CD14-positive monocyte (primary cell): ENCODE results near the gene GPC5. TPM values are rescaled to one million over a fixed set of nuclear protein-coding genes. Genes with fewer than 3 reads are reported as not detected.

Experiments
- DNase-seq, 3 donors: peaks; one replicate each; pipeline ENCODE4 v3.0.0-alpha.2; 2011 to 2022
- H2AFZ ChIP-seq: 2 replicates; pipeline ENCODE4 v1.6.0; 2012; ENCODE audit warnings: mild to moderate bottlenecking, low read depth, low read length, inconsistent platforms; ENCODE audit not compliant: insufficient read depth, poor library complexity, severe bottlenecking
- H3K27ac ChIP-seq, 2 donors: 1 replicate in 1 of 2; 2 replicates in 1 of 2; pipeline ENCODE4 v1.5.1; 2012 to 2013; ENCODE audit warnings: low read length in 2 of 2, control low read depth in 1 of 2, inconsistent platforms in 1 of 2, low read depth in 1 of 2, mild to moderate bottlenecking in 1 of 2
- H3K27me3 ChIP-seq, 2 donors: one replicate each; pipeline versions ENCODE4 v1.6.0 to v1.6.1; 2011 to 2013; ENCODE audit warnings: low read length in 2 of 2; ENCODE audit not compliant: control insufficient read depth in 2 of 2, insufficient read depth in 2 of 2
- H3K36me3 ChIP-seq, 2 donors: replicated peaks in 1 of 2; 1 replicate in 1 of 2; 2 replicates in 1 of 2; pipeline versions ENCODE4 v1.5.1 to v1.6.1; 2012 to 2013; ENCODE audit warnings: low read length in 2 of 2, control low read depth in 1 of 2, inconsistent platforms in 1 of 2, mild to moderate bottlenecking in 1 of 2; ENCODE audit not compliant: insufficient read depth in 2 of 2, control insufficient read depth in 1 of 2
- H3K4me1 ChIP-seq, 2 donors: 1 replicate in 1 of 2; 2 replicates in 1 of 2; pipeline versions ENCODE4 v1.5.1 to v1.6.1; 2012 to 2013; ENCODE audit warnings: low read length in 2 of 2, control low read depth in 1 of 2, inconsistent platforms in 1 of 2, mild to moderate bottlenecking in 1 of 2, moderate library complexity in 1 of 2; ENCODE audit not compliant: insufficient read depth in 2 of 2, control insufficient read depth in 1 of 2
- H3K4me2 ChIP-seq: replicated peaks from 2 replicates; pipeline ENCODE3; 2012; ENCODE audit warnings: low read length, moderate library complexity, mild to moderate bottlenecking; ENCODE audit not compliant: poor library complexity, severe bottlenecking; ENCODE audit errors: extremely low read depth
- H3K4me3 ChIP-seq, 3 experiments: fragments of 200-600 bp in 1 of 3; sonication (generic) in 1 of 3; replicated peaks in 1 of 3; 1 replicate in 2 of 3; 2 replicates in 1 of 3; pipeline ENCODE4 v1.5.1; 2011 to 2013; ENCODE audit warnings: low read length in 3 of 3, mild to moderate bottlenecking in 3 of 3, control low read depth in 2 of 3, low read depth in 2 of 3, inconsistent platforms in 1 of 3, moderate library complexity in 1 of 3
- H3K79me2 ChIP-seq: 2 replicates; pipeline ENCODE4 v1.6.0; 2012; ENCODE audit warnings: mild to moderate bottlenecking, control low read depth, inconsistent platforms, low read length, moderate library complexity; ENCODE audit not compliant: insufficient read depth
- H3K9ac ChIP-seq: 2 replicates; pipeline ENCODE4 v1.6.0; 2017; ENCODE audit warnings: low read length, mild to moderate bottlenecking; ENCODE audit not compliant: insufficient read depth, poor library complexity, severe bottlenecking
- H3K9me3 ChIP-seq, 2 donors: replicated peaks in 1 of 2; 1 replicate in 1 of 2; 2 replicates in 1 of 2; pipeline versions ENCODE4 v1.5.1 to v1.6.1; 2012 to 2013; ENCODE audit warnings: low read length in 2 of 2, control low read depth in 1 of 2; ENCODE audit not compliant: control insufficient read depth in 1 of 2, insufficient read depth in 1 of 2
- H4K20me1 ChIP-seq: 2 replicates; pipeline ENCODE4 v1.6.0; 2012; ENCODE audit warnings: mild to moderate bottlenecking, low read length, control low read depth, moderate library complexity; ENCODE audit not compliant: insufficient read depth
- H3K27ac Mint-ChIP-seq, 7 donors: one replicate each; pipeline ENCODE4 v1.8.0; 2020; ENCODE audit warnings: mild to moderate bottlenecking in 7 of 7, mixed read lengths in 7 of 7, moderate library complexity in 6 of 7, inconsistent platforms in 2 of 7
- H3K27me3 Mint-ChIP-seq, 3 donors: one replicate each; pipeline ENCODE4 v1.8.0; 2021 to 2022; ENCODE audit warnings: low read depth in 3 of 3, mild to moderate bottlenecking in 3 of 3, mixed read lengths in 3 of 3, moderate library complexity in 3 of 3, inconsistent platforms in 1 of 3
- H3K36me3 Mint-ChIP-seq, 2 donors: one replicate each; pipeline ENCODE4 v1.8.0; 2020; ENCODE audit warnings: mixed read lengths in 2 of 2, inconsistent platforms in 1 of 2, mild to moderate bottlenecking in 1 of 2
- H3K4me1 Mint-ChIP-seq: one replicate; pipeline ENCODE4 v1.8.0; 2020; ENCODE audit warnings: mild to moderate bottlenecking, mixed read lengths
- H3K4me3 Mint-ChIP-seq, 2 donors: one replicate each; pipeline ENCODE4 v1.8.0; 2020; ENCODE audit warnings: mild to moderate bottlenecking in 2 of 2, mixed read lengths in 2 of 2, moderate library complexity in 1 of 2
- H3K9me3 Mint-ChIP-seq, 7 donors: one replicate each; pipeline ENCODE4 v1.8.0; 2020 to 2022; ENCODE audit warnings: mixed read lengths in 7 of 7, mild to moderate bottlenecking in 6 of 7, moderate library complexity in 6 of 7, inconsistent platforms in 2 of 7
- CTCF ChIP-seq: fragments of 200-600 bp; IDR thresholded peaks from one replicate; pipeline ENCODE4 v1.8.0; 2022; ENCODE audit warnings: antibody characterized with exemption, mild to moderate bottlenecking
- WGBS: methylation state at CpG from one replicate; pipeline ENCODE4 v1.1.5; 2013; ENCODE audit warnings: missing lambda C conversion rate; ENCODE audit not compliant: insufficient coverage; 5-methylcytosine and 5-hydroxymethylcytosine counted together
- intact Hi-C, 2 donors: fragments of 100-400 bp; cut with micrococcal nuclease; formaldehyde crosslinking; loops; one replicate each; pipeline versions ENCODE4 v1.15.0 to v1.15.1; 2023
- polyA plus RNA-seq, 3 donors: library from polyadenylated mRNA; depleted of rRNA in 1 of 3; unstranded in 2 of 3; stranded (reverse) in 1 of 3; fragments of 300-500 nt in 2 of 3; fragments of >200 nt in 1 of 3; fragmentation: Illumina TruSeq in 2 of 3; gene quantifications; 1 replicate in 2 of 3; 2 replicates in 1 of 3; pipeline ENCODE4 v1.2.3, GENCODE V29; 2012 to 2021

GPC5 gene
- polyA plus RNA-seq, 3 donors = not detected

DNA sequence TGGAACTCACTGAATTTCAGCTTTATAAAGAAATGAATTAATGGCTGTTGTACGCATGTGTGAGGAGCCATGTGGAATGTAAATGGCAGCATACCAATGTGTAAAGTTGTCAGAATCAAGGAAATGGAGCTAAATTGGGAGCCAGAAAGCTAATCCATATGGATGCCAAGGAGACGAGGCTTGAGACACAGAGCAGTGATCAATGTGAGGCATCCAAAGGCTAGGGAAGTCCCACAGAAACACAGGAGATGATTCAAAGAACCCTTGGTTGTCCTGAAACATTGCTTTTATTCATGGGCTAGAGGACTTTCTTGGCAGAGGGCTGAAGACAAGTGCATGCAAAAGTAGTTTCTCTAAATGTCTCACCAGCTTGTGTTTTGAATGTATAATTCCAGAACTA, 1271.7 kb downstream of the GPC5 start:
- no peak for DNase-seq
- Histone ChIP-seq H2AFZ (no peak overlapping the region), H3K4me2 (no peak overlapping the region), H3K9ac (no peak overlapping the region), H3K79me2 (no peaks in the 10 kb centered on the region), H3K4me3 (no peak overlapping the region), H3K9me3 (peaks cover 7 to 9% of the 10 kb centered on the region in 2 donors), H4K20me1 (no peaks in the 10 kb centered on the region), H3K27ac (no peak overlapping the region), H3K36me3 (no peaks in the 10 kb centered on the region), H3K27me3 (no peaks in the 10 kb centered on the region), H3K4me1 (no peaks in the 10 kb centered on the region)
- Mint-ChIP-seq H3K36me3 (no peaks in the 10 kb centered on the region), H3K4me1 (no peaks in the 10 kb centered on the region), H3K4me3 (no peak overlapping the region), H3K27me3 (peaks cover 0 to 1% (median 0%) of the 10 kb centered on the region in 3 donors), H3K27ac (no peak overlapping the region), H3K9me3 (peaks cover 0 to 9% (median 3%) of the 10 kb centered on the region in 7 donors)
- intact Hi-C loops = no loop called here
- WGBS = 90% methylated on average over 2 of the region's 2 CpGs
- TF ChIP-seq CTCF = no peak

DNA sequence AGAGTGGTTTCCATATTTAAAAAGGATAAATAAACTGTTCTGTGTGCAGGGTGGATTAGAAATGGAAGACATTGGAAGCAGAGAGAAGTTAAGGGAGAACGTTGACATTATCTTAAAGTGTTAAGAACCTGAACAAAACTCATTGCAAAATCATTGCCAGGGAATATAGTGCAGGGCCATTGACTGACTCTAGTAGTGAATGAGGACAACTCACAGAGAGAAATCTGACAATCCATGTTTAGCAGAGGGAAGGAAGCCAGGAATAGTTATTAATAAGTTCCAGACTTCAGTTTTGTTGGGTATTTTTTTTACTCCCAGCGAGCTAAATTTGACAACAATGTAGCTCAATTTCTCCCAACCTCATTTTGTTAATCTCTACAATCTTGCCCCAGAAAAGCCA, 1273.4 kb downstream of the GPC5 start:
- H3K9me3 Mint-ChIP-seq = peaks cover 0 to 9% (median 3%) of the 10 kb centered on the region in 7 donors
- H3K4me1 Mint-ChIP-seq = no peaks in the 10 kb centered on the region
- Histone ChIP-seq H3K27ac (no peak overlapping the region), H4K20me1 (no peaks in the 10 kb centered on the region), H3K9ac (no peak overlapping the region), H3K79me2 (no peaks in the 10 kb centered on the region), H3K4me2 (no peak overlapping the region), H2AFZ (no peak overlapping the region), H3K36me3 (no peaks in the 10 kb centered on the region), H3K4me3 (no peak overlapping the region), H3K9me3 (peaks cover 7 to 13% of the 10 kb centered on the region in 2 donors), H3K4me1 (no peaks in the 10 kb centered on the region), H3K27me3 (no peaks in the 10 kb centered on the region)
- no peaks in the 10 kb centered on the region for H3K36me3 Mint-ChIP-seq
- H3K27me3 Mint-ChIP-seq = peaks cover 0 to 1% (median 0%) of the 10 kb centered on the region in 3 donors
- H3K27ac Mint-ChIP-seq = no peak overlapping the region
- intact Hi-C loops = no loop called here
- TF ChIP-seq CTCF = no peak
- no CpG with 5 or more reads among the region's 2 CpGs for WGBS
- no peak overlapping the region for H3K4me3 Mint-ChIP-seq
- DNase-seq = no peak
